Kidney (tissue), 14 donors: Measurements from ENCODE around the gene TNFSF13. TPM values are rescaled to one million over a fixed set of nuclear protein-coding genes. Genes with fewer than 3 reads are reported as not detected.

Experiments used
- DNase-seq, 5 donors: peaks; one replicate each; pipeline ENCODE4 v3.0.0-alpha.2; 2013 to 2020
- FAIRE-seq: peaks from 2 replicates; lab custom pipeline; 2012; peaks lifted over from hg19 to GRCh38; lab: Jason Lieb, UNC
- H3K27ac ChIP-seq, 2 donors: one replicate each; pipeline ENCODE4 v1.7.0; 2013; ENCODE audit warnings: low read depth in 2 of 2, low read length in 2 of 2, inconsistent platforms in 1 of 2
- H3K27me3 ChIP-seq: one replicate; pipeline ENCODE4 v1.7.1; 2013; ENCODE audit warnings: low read length, inconsistent platforms; ENCODE audit not compliant: control insufficient read depth, insufficient read depth
- H3K36me3 ChIP-seq, 3 donors: one replicate each; pipeline versions ENCODE4 v1.7.0 to v1.7.1; 2013; ENCODE audit warnings: low read length in 3 of 3, control low read depth in 1 of 3, inconsistent platforms in 1 of 3; ENCODE audit not compliant: insufficient read depth in 3 of 3, control insufficient read depth in 2 of 3
- H3K4me1 ChIP-seq, 3 donors: one replicate each; pipeline versions ENCODE4 v1.7.0 to v1.7.1; 2013; ENCODE audit warnings: low read length in 3 of 3, inconsistent platforms in 1 of 3, low read depth in 1 of 3; ENCODE audit not compliant: control insufficient read depth in 2 of 3, insufficient read depth in 2 of 3
- H3K4me3 ChIP-seq, 3 donors: one replicate each; pipeline versions ENCODE4 v1.7.0 to v1.8.1; 2013; ENCODE audit warnings: low read length in 3 of 3, control low read depth in 1 of 3, inconsistent platforms in 1 of 3
- H3K9ac ChIP-seq, 3 donors: one replicate each; pipeline versions ENCODE4 v1.7.0 to v1.7.1; 2013; ENCODE audit warnings: low read length in 3 of 3, control low read depth in 1 of 3, inconsistent platforms in 1 of 3
- H3K9me3 ChIP-seq, 3 donors: one replicate each; pipeline versions ENCODE4 v1.7.0 to v1.7.1; 2013; ENCODE audit warnings: low read length in 3 of 3, control low read depth in 1 of 3, inconsistent platforms in 1 of 3; ENCODE audit not compliant: control insufficient read depth in 2 of 3, insufficient read depth in 1 of 3
- CTCF ChIP-seq: IDR thresholded peaks from 3 replicates; pipeline ENCODE4 v1.5.1; 2012; ENCODE audit warnings: mild to moderate bottlenecking, moderate library complexity, borderline replicate concordance; ENCODE audit not compliant: insufficient read depth; ENCODE audit errors: extremely low read depth
- intact Hi-C: fragments of 100-400 bp; cut with DNase I; formaldehyde crosslinking; loops from one replicate; pipeline ENCODE4 v1.11.1; 2022
- polyA plus RNA-seq: library from polyadenylated mRNA; stranded (reverse); fragments of 350-450 nt; fragmentation: Illumina TruSeq; extraction: RNeasy Lipid Tissue Mini Kit (QIAGEN cat#74804); gene quantifications from one replicate; pipeline ENCODE4 v1.2.3, GENCODE V29; 2014; ENCODE audit warnings: low read depth, low replicate concordance; ENCODE audit not compliant: insufficient read depth
- total RNA-seq: library from RNA; stranded (reverse); fragmentation: NEBNext Ultra II Directional; extraction: Animal tissue kit (Norgen Biotek cat#: 25700); gene quantifications from one replicate; pipeline ENCODE4 v1.2.1, GENCODE V29; 2021
- donor health status: control.
- donor health status: control.
- donor health status: control.
- donor health status: control.
- donor health status: control.
- donor health status: DM: yes; HTN: yes; CAD: no.
- donor health status: Normal renal cell carcinoma (clear cell type).

TNFSF13 gene
- total and polyA plus RNA-seq, 2 donors from 2014 or later: 68.6 to 99.2 TPM

GRCh38 chr17:7556627-7557026, 1.9 kb upstream of the TNFSF13 start:
- no peak for TF ChIP-seq CTCF
- Histone ChIP-seq H3K9me3 (no peaks in the 10 kb centered on the region), H3K36me3 (no peaks in the 10 kb centered on the region), H3K9ac (no peak overlapping the region), H3K4me3 (no peak overlapping the region), H3K27ac (peak overlapping the region; percentile 99 to 100), H3K4me1 (peaks cover 3 to 38% (median 27%) of the 10 kb centered on the region in 3 donors), H3K27me3 (no peaks in the 10 kb centered on the region)
- intact Hi-C loops: no loop called here
- DNase-seq: no peak
- FAIRE-seq: no peak

- Histone ChIP-seq H3K9ac (peak overlapping the region in 2 of 3 donors; percentile 44 to 92), H3K27ac (peak overlapping the region; percentile 99 to 100), H3K4me1 (peaks cover 3 to 38% (median 27%) of the 10 kb centered on the region in 3 donors), H3K9me3 (no peaks in the 10 kb centered on the region), H3K36me3 (no peaks in the 10 kb centered on the region), H3K4me3 (no peak overlapping the region), H3K27me3 (no peaks in the 10 kb centered on the region)
- TF ChIP-seq CTCF: no peak
- intact Hi-C loops: no loop called here
- peak in 2 of 5 donors; percentile 61 to 81 for DNase-seq
- no peak for FAIRE-seq
Observed at GRCh38 chr17:7557147-7557764, 1.3 kb upstream of the TNFSF13 start.

GRCh38 chr17:7557775-7558543, 591 bp upstream of the TNFSF13 start:
- Histone ChIP-seq H3K27me3 (no peaks in the 10 kb centered on the region), H3K27ac (peak overlapping the region; percentile 99 to 100), H3K9ac (peak overlapping the region in 2 of 3 donors; percentile 67 to 92), H3K4me3 (peak overlapping the region; percentile 26 to 86 (median 65)), H3K9me3 (no peaks in the 10 kb centered on the region), H3K4me1 (peaks cover 3 to 43% (median 34%) of the 10 kb centered on the region in 3 donors), H3K36me3 (no peaks in the 10 kb centered on the region)
- DNase-seq: peak; percentile 71 to 97 (median 86)
- no peak for TF ChIP-seq CTCF
- no peak for FAIRE-seq
- intact Hi-C loops: no loop called here
